Neural cell (in vitro differentiated cells): ENCODE results near the gene TCF4. TPM values are rescaled to one million over a fixed set of nuclear protein-coding genes. Genes with fewer than 3 reads are reported as not detected.

Source experiments
- H2AFZ ChIP-seq: fragments of 200-600, 300-800 bp; sonication (generic), shearing (Covaris generic); 2 replicates; pipeline ENCODE4 v1.6.0; 2014; ENCODE audit warnings: low read depth, mild to moderate bottlenecking, antibody characterized with exemption, low read length, moderate library complexity
- H3F3A ChIP-seq: fragments of 200-600 bp; shearing (Covaris generic); 2 replicates; pipeline ENCODE4 v1.6.1; 2016; ENCODE audit warnings: mild to moderate bottlenecking, moderate library complexity, mixed read lengths, antibody characterized with exemption, low read length; ENCODE audit not compliant: insufficient read depth, poor library complexity, severe bottlenecking
- H3K27ac ChIP-seq: fragments of 200-600, 300-800 bp; sonication (generic), shearing (Covaris generic); 2 replicates; pipeline ENCODE4 v1.5.1; 2014; ENCODE audit warnings: mild to moderate bottlenecking, low read length, moderate library complexity
- H3K27me3 ChIP-seq: fragments of 300-800, 200-600 bp; sonication (generic), shearing (Covaris generic); 2 replicates; pipeline ENCODE4 v1.6.0; 2014; ENCODE audit warnings: mild to moderate bottlenecking, low read depth, low read length, moderate library complexity; ENCODE audit not compliant: insufficient read depth
- H3K36me3 ChIP-seq: fragments of 300-800, 200-600 bp; sonication (generic), shearing (Covaris generic); 2 replicates; pipeline ENCODE4 v1.5.1; 2014; ENCODE audit warnings: mild to moderate bottlenecking, antibody characterized with exemption, low read length, moderate library complexity; ENCODE audit not compliant: insufficient read depth
- H3K4me2 ChIP-seq: fragments of 300-800, 200-600 bp; sonication (generic), shearing (Covaris generic); 2 replicates; pipeline ENCODE4 v1.6.0; 2014; ENCODE audit warnings: mild to moderate bottlenecking, low read length
- H3K4me3 ChIP-seq: fragments of 300-800, 200-600 bp; sonication (generic), shearing (Covaris generic); 2 replicates; pipeline ENCODE4 v1.5.1; 2014; ENCODE audit warnings: mild to moderate bottlenecking, low read length, moderate library complexity
- H3K79me2 ChIP-seq: fragments of 200-600 bp; shearing (Covaris generic); replicated peaks from 2 replicates; pipeline ENCODE4 v1.6.0; 2014; ENCODE audit warnings: mild to moderate bottlenecking, low read length, moderate library complexity; ENCODE audit not compliant: insufficient read depth
- H3K9ac ChIP-seq: fragments of 300-800, 200-600 bp; sonication (generic), shearing (Covaris generic); 2 replicates; pipeline ENCODE4 v1.6.1; 2016; ENCODE audit warnings: mild to moderate bottlenecking, low read length, mixed read lengths
- H3K9me2 ChIP-seq: fragments of 200-600 bp; shearing (Covaris generic); 2 replicates; pipeline ENCODE4 v1.6.1; 2016; ENCODE audit warnings: mild to moderate bottlenecking, low read length, mixed read lengths; ENCODE audit not compliant: insufficient read depth
- H3K9me3 ChIP-seq: fragments of 200-600, 300-800 bp; sonication (generic), shearing (Covaris generic); 2 replicates; pipeline ENCODE4 v1.6.1; 2016; ENCODE audit warnings: mild to moderate bottlenecking, mixed run types, low read length, moderate library complexity, mixed read lengths
- H4K20me1 ChIP-seq: fragments of 200-600 bp; shearing (Covaris generic); 2 replicates; pipeline ENCODE4 v1.6.1; 2016; ENCODE audit warnings: mild to moderate bottlenecking, mixed run types; ENCODE audit not compliant: insufficient read depth
- EP300 ChIP-seq: fragments of 450-650 bp; conservative IDR thresholded peaks from 2 replicates; pipeline ENCODE4 v1.6.1; 2014; ENCODE audit warnings: antibody characterized with exemption, mild to moderate bottlenecking, moderate library complexity; ENCODE audit not compliant: poor library complexity, severe bottlenecking
- EZH2 ChIP-seq: fragments of 200-600, 300-800 bp; shearing (Covaris generic), sonication (generic); IDR thresholded peaks from 2 replicates; pipeline ENCODE4 v1.6.1; 2014; ENCODE audit warnings: antibody characterized with exemption, low read length, borderline replicate concordance, mild to moderate bottlenecking; ENCODE audit not compliant: insufficient read depth, poor library complexity, severe bottlenecking
- MXI1 ChIP-seq: fragments of 450-650 bp; conservative IDR thresholded peaks from 2 replicates; pipeline ENCODE4 v1.6.1; 2014; ENCODE audit warnings: antibody characterized with exemption, mild to moderate bottlenecking; ENCODE audit not compliant: poor library complexity, severe bottlenecking
- POLR2AphosphoS5 ChIP-seq: IDR thresholded peaks from 2 replicates; pipeline ENCODE4 v1.6.1; 2012
- RAD21 ChIP-seq: fragments of 450-650 bp; conservative IDR thresholded peaks from 2 replicates; pipeline ENCODE4 v1.6.1; 2014; ENCODE audit warnings: antibody characterized with exemption, mild to moderate bottlenecking, moderate library complexity
- SMC3 ChIP-seq: fragments of 450-650 bp; conservative IDR thresholded peaks from 2 replicates; pipeline ENCODE4 v1.6.1; 2014; ENCODE audit warnings: antibody characterized with exemption, mild to moderate bottlenecking, moderate library complexity; ENCODE audit not compliant: poor library complexity
- TAF1 ChIP-seq: IDR thresholded peaks from 2 replicates; pipeline ENCODE4 v1.6.1; 2012; ENCODE audit warnings: low read depth
- polyA plus RNA-seq: library from polyadenylated mRNA; depleted of rRNA; stranded (reverse); fragments of >200 nt; gene quantifications from 2 replicates; pipeline ENCODE4 v1.2.3, GENCODE V29; 2014
- TF ChIP-seq, protein P1 (sequence below): IDR thresholded peaks from 2 replicates; pipeline ENCODE4 v1.6.1; 2012; ENCODE audit warnings: borderline replicate concordance

The TCF4 gene
- polyA plus RNA-seq, 1 donor from 2014 or later, result 7.0 TPM

DNA sequence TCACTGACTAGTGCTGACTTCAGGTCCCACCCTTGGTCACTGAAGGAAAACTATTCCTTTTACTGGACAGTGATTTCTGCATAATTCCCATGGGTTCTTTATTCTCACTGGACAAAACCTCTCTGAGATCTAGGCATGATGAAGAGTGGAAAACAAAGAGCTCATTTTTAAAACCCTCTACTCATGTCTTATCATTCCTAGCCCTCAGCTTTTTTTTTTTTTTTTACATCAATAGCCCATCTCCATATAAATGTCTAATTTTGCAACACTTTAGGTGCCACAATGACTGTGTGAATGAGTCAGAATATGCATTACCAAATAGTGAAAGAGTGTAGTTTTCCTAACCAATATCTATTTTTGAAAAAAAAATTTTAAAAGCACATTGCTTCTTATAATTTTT, 74.8 kb downstream of the TCF4 start:
- Histone ChIP-seq H3K9me2 (no peaks in the 10 kb centered on the region), H3K27me3 (no peaks in the 10 kb centered on the region), H3F3A (no peaks in the 10 kb centered on the region), H2AFZ (no peak overlapping the region), H3K4me3 (no peak overlapping the region), H3K27ac (no peak overlapping the region), H3K9me3 (no peaks in the 10 kb centered on the region), H3K4me2 (no peak overlapping the region), H3K36me3 (no peaks in the 10 kb centered on the region), H4K20me1 (no peaks in the 10 kb centered on the region), H3K9ac (no peak overlapping the region), H3K79me2 (peaks cover 18% of the 10 kb centered on the region)
- TF ChIP-seq, protein P1, sequence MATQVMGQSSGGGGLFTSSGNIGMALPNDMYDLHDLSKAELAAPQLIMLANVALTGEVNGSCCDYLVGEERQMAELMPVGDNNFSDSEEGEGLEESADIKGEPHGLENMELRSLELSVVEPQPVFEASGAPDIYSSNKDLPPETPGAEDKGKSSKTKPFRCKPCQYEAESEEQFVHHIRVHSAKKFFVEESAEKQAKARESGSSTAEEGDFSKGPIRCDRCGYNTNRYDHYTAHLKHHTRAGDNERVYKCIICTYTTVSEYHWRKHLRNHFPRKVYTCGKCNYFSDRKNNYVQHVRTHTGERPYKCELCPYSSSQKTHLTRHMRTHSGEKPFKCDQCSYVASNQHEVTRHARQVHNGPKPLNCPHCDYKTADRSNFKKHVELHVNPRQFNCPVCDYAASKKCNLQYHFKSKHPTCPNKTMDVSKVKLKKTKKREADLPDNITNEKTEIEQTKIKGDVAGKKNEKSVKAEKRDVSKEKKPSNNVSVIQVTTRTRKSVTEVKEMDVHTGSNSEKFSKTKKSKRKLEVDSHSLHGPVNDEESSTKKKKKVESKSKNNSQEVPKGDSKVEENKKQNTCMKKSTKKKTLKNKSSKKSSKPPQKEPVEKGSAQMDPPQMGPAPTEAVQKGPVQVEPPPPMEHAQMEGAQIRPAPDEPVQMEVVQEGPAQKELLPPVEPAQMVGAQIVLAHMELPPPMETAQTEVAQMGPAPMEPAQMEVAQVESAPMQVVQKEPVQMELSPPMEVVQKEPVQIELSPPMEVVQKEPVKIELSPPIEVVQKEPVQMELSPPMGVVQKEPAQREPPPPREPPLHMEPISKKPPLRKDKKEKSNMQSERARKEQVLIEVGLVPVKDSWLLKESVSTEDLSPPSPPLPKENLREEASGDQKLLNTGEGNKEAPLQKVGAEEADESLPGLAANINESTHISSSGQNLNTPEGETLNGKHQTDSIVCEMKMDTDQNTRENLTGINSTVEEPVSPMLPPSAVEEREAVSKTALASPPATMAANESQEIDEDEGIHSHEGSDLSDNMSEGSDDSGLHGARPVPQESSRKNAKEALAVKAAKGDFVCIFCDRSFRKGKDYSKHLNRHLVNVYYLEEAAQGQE, result no peak
- TF ChIP-seq POLR2AphosphoS5 (no peak), TAF1 (no peak), MXI1 (no peak), SMC3 (no peak), RAD21 (no peak)

DNA sequence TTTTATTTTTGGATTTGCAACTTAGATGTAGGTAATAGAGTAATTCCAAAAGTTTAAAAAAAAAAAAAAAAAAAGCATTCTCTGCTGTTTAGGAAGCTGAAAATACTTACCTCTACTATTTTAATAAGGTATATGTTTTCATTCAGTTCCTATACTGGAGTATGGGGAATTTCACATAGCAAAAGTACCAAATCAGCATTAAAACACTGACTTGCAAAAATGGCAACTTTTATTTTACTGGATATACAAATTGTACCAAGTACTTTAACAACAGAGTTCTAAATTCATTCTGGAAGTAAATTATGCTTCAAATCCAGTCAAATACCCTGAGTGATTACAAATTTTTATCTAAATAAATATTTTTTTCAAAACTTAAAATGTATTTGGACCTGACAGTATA, 76.7 kb downstream of the TCF4 start:
- Histone ChIP-seq H3K9ac (no peak overlapping the region), H3K79me2 (peaks cover 18% of the 10 kb centered on the region), H3K27ac (no peak overlapping the region), H2AFZ (no peak overlapping the region), H3K27me3 (no peaks in the 10 kb centered on the region), H3K36me3 (no peaks in the 10 kb centered on the region), H4K20me1 (no peaks in the 10 kb centered on the region), H3K9me2 (no peaks in the 10 kb centered on the region), H3K4me2 (no peak overlapping the region), H3F3A (no peaks in the 10 kb centered on the region), H3K4me3 (no peak overlapping the region), H3K9me3 (no peaks in the 10 kb centered on the region)
- no peak for TF ChIP-seq EP300
- TF ChIP-seq EZH2, result no peak

GRCh38 chr18:55510809-55511208, 77.2 kb downstream of the TCF4 start:
- Histone ChIP-seq H3K27me3 (no peaks in the 10 kb centered on the region), H3K9me2 (no peaks in the 10 kb centered on the region), H3K79me2 (peaks cover 18% of the 10 kb centered on the region), H4K20me1 (no peaks in the 10 kb centered on the region), H3K4me3 (no peak overlapping the region), H3K27ac (no peak overlapping the region), H3K36me3 (no peaks in the 10 kb centered on the region), H3K9ac (no peak overlapping the region), H3K4me2 (no peak overlapping the region), H2AFZ (no peak overlapping the region), H3K9me3 (no peaks in the 10 kb centered on the region), H3F3A (no peaks in the 10 kb centered on the region)
- TF ChIP-seq RAD21 (no peak), SMC3 (no peak), EZH2 (no peak), TAF1 (no peak)
